GM12891 (cell line): ENCODE data around the gene PPIL1.
"Not testable (repeated sequence)": the region's sequence is repeated elsewhere in the genome, so short reads cannot be mapped to it uniquely, and the experiment has no call there.

Experiments
- PAX5 ChIP-seq: IDR thresholded peaks from 2 replicates; pipeline ENCODE4 v1.6.1; 2011; ENCODE audit warnings: low read length, moderate library complexity, mild to moderate bottlenecking; ENCODE audit not compliant: insufficient read depth, severe bottlenecking
- POLR2A ChIP-seq: IDR thresholded peaks from 2 replicates; pipeline ENCODE4 v1.6.1; 2011; ENCODE audit warnings: low read depth, low read length, control low read depth
- POLR2AphosphoS5 ChIP-seq: IDR thresholded peaks from 2 replicates; pipeline ENCODE4 v1.6.1; 2011; ENCODE audit warnings: low read depth, low read length, control low read depth
- SPI1 ChIP-seq: IDR thresholded peaks from 2 replicates; pipeline ENCODE4 v1.6.1; 2011; ENCODE audit warnings: low read depth, low read length, control low read depth
- TAF1 ChIP-seq: IDR thresholded peaks from 2 replicates; pipeline ENCODE4 v1.6.1; 2011; ENCODE audit warnings: low read depth, low read length, control low read depth

DNA sequence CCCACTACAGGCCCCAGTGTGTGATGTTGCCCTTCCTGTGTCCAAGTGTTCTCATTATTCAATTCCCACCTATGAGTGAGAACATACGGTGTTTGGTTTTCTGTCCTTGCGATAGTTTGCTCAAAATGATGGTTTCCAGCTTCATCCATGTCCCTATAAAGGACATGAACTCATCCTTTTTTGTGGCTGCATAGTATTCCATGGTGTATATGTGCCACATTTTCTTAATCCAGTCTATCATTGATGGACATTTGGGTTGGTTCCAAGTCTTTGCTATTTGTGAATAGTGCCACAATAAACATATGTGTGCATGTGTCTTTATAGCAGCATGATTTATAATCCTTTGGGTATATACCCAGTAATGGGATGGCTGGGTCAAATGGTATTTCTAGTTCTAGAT, 16.6 kb upstream of the PPIL1 start:
- not testable (repeated sequence) for TF ChIP-seq POLR2A, POLR2AphosphoS5, TAF1, SPI1, PAX5
